Dedifferentiated amniotic fluid mesenchymal stem cell (primary cell): ENCODE data around the gene RAPH1.
"Not testable (repeated sequence)": the region's sequence is repeated elsewhere in the genome, so short reads cannot be mapped to it uniquely, and the experiment has no call there.

ENCODE experiments used
- DNase-seq: peaks from one replicate; pipeline ENCODE4 v3.0.0-alpha.2; 2016; ENCODE audit errors: extremely low spot score

RAPH1 gene

DNA sequence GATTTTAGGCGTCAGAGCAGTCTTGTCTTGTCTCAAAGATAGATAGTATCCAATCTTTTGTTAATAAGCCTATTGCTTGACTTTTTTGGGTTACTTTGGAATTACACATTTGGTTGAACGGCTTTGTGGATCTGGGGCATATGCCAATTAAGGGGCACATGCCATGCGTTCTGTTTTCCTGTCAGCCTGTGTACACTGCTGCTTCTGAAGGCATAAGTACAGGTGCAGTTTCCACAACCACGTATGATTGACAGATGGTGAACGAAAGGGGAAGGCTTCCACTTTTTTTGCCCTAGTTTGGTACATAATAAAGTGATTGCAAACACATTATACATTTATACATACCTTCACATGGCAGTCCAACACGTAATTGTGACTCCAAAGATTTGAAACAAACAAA lies 102.3 kb downstream of the RAPH1 start:
- no peak for DNase-seq

DNA sequence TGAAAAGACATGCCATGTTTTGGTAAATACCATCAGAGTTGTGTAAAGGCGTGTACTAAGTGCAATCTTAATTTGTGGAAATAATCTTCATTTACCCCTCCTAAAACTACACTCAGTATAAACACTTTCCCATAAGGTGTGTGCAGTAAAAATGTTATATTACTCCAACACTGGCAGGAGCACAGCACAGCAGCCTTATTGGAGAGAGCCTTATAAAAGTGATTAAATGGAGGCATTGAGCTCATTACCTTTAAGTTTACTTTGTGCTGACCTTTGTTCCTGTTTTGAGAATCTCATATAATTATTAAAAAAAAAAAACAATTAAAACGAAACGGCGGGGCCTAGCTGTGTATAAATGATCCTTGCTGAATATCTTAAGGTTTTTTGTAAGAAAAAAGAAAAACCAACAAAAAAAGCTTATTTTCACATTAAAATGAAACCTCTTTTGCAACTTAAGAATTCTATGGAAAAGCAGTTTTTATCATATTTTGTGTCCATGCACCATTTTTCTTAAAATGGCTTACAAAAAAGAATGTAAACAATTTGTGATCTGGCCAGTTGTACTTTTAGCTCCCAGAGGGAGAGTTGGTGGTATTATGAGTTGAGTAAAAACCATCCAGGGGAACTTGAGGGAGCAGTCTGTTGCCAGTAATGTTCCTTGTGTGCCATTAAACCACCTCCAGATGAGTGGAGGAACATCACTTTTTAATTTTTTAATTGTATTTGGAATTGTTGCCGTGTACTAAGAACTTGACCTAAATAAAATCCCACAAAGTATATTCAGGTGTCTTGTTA lies 103.5 kb downstream of the RAPH1 start:
- no peak for DNase-seq

DNA sequence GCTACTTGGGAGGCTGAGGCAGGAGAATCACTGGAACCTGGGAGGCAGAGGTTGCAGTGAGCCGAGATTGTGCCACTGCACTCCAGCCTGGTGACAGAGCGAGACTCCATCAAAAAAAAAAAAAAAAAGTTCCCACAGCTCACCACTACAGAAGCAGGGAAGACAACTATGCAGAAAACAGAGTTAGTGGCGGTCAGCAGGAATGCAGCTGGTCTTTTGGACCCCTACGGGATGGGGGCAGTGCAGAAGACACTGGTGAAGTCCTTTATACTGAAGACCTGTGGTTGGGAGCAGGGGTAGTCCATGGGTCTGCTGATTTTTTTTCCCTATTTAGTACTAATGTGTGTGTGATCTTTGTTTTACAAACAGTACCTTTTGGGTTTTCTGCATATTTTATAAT lies 105.5 kb downstream of the RAPH1 start:
- not testable (repeated sequence) for DNase-seq

DNA sequence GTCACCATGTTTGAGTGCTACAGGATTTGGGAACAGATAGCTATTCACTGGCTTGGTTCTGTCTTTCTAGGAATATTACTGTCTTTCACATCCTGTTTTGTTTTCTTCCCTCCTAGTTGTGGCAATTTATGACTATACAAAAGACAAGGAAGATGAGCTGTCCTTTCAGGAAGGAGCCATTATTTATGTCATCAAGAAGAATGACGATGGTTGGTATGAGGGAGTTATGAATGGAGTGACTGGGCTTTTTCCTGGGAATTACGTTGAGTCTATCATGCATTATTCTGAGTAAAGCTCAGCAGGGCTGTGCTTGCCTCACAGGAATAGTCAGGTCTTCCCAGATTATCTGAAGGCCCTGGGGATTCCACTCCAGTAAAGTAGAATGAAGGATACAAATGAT lies 108.0 kb downstream of the RAPH1 start:
- DNase-seq: no peak

DNA sequence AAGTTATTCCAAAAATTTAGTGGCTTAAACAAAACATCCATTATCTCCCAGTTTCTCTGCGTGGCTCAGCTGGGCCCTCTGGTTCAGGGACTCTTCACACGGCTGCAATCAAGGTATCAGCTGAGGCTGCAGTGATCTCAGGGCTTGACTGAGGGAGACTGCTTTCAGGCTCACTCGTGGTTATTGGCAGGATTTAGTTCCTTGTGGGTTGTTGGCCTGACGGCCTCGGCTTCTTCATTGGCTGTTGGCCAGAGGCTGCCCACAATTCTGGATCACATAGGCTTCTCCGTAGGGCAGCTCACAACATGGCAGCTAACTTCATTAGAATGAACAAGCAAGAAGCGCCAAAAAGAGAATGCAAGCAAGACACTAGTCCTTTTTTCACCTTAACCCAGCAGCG lies 116.8 kb downstream of the RAPH1 start:
- no peak for DNase-seq

DNA sequence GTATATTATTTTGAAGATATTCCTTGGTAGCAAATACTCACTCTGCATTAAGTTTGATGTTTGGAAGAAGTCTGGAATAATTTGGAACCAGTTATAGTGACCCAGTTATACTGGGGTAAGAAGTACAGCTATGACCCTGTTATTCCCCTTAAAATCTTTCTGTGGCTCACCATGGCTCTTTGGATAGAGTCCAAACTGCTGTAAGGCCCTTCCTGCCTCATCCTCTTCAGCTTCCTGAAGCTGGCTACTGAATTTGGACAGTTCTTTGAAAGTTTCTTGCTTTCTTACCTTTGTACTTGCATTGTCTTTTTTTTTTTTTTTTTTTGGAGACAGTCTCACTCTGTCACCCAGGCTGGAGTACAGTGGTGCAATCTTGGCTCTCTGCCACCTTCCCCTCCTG lies 121.3 kb downstream of the RAPH1 start:
- DNase-seq: no peak

DNA sequence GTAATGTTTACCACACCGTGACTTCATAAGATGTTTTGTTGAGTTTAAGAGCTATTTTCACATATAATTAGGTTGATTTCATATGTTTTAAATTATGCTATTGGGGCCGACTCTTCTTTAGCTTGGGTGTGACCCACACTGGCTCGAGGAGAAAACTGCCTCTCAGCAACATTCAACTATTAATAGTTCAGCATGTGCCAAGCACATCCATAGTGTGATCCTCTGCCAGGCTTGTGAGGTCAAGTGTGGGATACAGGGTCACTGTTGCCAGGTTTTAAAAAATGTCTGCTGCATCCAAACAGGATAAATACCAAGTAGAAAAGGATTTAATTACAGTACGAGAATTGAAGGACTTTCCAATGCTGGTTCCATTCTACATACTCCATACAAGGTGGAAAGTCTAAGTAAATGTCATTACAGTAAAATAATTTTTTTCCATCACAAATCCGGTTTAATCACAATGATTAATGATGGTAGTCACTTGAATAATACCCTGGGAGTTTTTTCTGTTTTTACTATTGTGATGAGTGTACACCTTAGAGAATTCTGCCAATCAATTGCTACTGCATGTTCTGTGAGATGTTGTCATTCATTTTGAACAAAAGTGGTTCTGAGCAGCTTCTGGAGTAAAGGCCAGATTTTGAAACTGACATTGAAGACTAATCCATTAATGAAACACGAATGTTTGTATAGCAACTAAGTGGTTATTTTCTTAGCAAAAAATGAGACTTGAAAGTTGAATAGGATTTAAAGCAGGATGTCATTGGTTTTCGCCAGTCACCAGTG lies 122.4 kb downstream of the RAPH1 start:
- DNase-seq: no peak

DNA sequence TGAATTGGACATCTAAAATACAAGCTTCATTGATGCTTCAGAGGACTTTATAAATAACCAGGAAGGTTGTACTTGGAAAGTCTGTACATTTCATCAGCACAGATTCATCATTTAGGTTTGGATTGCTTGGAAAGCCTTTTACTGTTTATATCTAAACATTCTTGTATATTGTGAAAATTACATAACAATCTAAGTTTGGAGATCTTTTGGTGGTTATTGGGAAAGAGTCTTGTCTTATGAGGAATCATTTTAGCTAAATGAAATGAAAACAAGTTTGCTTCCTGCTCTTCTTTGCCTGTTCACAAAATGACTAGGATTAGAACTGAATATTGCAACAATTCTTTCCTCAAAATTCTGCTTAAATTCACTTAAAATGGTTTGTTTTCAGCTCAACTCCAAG lies 127.6 kb downstream of the RAPH1 start:
- DNase-seq: no peak

DNA sequence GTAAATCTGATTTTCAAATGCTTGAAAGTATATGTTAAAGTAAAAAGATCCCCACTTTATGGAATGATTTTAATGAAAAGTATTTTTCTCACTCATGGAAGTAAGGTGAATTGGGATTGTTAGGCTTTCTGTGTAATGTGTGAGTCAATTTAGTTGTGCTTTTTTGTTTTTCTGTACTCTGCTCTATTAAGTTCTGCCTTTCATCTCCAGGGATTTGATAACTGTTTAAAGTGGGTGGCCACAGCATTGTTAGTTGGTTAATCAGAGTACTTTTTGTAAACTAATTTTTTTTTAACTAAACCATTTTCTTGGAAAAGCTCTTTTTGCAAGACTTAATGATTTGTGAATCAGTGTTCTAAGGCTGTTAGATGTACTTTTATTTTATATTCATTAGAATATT lies 130.1 kb downstream of the RAPH1 start:
- DNase-seq: no peak

DNA sequence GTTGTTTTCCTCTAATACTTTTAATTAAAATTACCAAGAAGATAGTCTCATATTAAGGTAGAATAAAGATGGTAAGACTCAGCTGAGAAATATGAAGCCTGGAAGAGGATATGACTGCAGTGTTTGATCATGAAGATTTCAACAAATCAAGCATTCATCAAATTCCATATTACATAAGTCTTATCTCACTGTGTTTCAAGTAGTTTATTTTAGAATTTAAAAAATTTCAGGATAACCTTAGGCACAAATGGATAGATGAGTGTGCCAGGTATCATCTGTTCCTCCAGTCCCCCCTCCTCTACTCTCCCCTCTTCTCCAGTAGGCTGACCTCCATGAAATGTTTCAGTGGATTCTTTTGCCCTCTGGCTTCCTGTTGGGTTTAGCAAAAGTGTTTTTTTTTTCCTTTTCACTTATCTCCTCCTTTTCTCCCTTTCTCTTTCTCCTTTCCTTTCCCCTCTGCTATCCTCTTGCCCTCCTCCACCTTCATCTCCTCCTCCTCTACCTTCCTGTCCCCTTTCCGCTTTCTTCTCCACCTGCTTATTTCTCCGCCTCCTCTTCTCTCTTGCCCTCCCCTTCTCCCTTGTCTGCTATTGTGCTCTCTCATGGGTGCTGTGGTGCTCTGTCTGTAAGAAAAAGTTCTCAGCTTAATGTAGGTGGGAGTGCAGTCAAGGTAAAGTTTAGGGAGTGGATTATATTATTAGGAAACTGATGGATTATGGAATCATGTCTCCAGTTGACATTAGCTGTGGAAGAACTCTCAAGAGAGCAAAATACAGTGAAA lies 134.1 kb downstream of the RAPH1 start:
- no peak for DNase-seq

DNA sequence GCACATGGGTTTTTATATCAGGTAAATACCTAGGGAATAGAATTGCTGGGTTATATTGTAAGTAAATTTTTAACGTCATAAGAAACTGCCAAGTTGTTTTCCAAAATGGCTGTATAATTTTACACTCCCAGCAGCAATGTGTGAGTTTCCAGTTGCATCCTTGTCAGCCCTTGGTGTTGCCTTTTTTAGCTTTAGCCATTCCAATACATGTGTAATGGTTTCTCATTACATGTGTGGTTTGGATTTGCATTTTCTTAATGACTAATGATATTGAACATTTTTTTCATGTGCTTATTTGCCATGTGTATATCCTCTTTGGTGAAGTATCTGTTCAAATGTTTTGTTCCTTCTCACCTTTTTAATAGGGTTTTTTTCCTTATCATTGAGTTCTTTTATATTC lies 136.1 kb downstream of the RAPH1 start:
- DNase-seq: no peak

DNA sequence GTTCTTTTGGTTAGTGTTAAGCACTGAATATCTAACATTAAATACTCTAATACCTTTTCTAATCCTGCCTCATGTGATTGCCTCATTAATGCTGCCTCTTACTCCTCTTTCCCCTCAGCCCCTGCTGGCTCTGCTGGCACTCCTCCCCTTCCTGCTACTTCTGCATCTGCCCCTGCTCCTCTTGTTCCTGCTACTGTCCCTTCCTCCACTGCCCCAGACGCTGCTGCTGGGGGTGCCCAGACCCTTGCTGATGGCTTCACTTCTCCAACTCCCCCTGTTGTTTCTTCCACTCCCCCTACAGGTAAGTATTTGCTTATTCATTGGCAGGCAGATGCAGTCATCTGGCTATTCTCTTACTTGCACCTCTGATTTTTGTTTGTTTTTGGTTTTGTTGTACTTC lies 138.4 kb downstream of the RAPH1 start:
- no peak for DNase-seq

DNA sequence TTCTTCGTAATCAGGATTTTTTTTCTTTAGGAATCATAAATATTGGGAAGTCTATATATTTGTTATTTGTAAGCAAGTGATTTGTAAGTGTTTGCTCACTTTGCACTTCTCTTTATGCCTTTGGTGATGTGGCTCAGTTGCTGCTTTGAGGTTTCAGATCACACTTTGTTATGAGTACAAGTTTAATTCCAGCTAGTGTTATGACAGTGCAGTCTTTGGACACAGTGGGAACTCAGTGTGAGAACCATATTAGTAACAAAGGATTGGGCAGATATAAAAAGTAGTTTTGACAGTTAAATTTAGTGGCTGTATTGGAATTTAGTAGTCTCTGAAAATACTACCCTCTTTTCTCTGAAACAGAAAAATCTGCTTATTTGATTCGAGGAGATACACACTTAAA lies 139.2 kb downstream of the RAPH1 start:
- no peak for DNase-seq

DNA sequence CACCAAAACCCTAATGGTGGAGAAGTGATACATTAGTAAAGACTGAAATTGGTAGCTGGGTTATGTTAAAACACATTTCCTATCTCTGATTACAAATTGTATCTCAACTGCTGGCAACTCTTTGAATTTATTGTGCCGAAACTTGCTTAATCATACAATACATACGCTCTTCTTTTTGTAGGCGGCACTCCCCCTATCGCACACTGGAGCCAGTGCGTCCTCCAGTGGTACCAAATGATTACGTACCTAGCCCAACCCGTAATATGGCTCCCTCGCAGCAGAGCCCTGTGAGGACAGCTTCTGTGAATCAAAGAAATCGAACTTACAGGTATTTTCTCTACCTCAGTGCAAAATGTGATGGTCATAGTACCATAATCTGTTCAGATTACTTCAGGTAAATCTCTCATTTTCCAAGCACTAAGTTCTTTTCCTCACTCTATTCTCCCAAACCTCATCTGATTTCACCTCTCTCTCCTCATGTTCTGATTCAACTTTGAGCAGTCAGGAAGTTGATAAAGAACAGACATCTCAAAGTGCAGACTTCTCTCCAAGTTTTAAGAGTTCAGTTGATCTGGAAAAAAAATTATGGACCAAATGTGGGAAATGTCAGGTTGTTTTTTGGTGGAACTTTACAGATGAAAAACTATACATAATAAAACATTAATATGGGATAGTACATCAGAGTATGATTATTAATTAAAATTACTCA lies 140.4 kb downstream of the RAPH1 start:
- no peak for DNase-seq

DNA sequence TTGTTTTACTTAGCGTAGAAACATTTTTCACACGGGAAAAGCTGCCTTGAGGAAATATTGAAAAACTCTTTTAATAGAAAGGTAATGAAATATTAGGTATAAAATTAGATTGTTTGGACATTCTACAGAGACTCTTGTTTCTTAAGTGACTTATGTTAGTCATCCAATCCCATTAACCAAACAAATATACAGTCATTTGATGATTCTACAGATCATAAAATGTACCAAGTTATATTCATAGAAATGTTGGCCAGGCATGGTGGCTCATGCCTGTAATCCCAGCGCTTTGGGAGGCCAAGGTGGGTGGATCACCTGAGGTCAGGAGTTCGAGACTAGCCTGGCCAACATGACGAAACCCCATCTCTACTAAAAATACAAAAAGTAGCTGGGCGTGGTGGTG lies 146.9 kb downstream of the RAPH1 start:
- not testable (repeated sequence) for DNase-seq

DNA sequence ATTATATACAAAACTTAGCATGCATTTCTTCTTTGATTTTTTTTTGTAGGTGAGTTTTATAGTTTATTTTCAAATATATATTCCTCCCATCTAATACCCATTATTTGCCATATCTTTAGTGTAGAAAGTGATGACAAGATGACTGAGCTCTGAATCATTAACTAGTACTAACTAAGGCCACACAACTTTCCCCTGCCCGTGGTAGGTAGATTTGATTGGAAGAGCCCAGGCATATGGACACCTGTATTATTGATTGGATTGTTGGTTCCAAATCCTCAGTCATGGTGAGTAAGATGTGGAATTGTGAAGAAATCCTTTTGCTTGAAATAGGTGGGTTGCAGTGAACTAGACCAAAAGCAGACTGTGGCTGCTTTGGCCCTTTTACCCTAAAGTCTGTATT lies 152.1 kb downstream of the RAPH1 start:
- no peak for DNase-seq

DNA sequence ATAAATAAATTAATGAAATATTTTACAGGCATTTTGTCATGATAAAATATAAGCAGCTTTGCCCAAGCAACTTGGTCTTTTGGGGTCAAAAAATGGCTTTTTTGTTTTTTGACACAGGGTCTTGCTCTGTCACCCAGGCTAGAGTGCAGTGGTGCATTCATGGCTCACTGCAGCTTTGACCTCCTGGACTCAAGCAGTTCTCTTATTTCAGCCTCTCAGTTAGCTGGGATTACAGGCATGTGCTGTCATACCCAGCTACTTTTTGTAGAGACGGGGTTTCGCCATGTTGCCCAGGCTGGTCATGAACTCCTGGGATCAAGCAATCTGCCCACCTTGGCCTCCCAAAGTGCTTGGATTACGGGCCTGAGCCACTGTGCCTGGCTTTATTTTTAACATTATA lies 155.9 kb downstream of the RAPH1 start:
- DNase-seq: no peak

DNA sequence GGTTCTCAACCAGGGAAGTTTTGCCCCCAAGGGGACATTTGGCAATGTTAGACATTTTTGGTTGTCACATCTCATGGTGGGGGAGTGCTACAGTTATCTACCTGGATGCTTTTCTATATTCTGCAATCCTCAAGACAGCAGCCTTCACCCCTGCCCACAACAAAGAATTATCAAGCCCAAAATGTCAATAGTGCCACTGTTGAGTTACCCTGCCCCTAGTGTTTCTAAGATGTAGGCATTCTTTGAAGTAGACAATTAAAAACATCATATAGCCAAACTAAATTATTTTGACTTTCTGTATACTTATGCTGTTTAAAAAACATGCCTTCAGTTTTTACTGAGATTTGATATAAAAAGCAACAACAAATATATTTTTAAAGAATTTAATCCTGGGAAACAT lies 158.9 kb downstream of the RAPH1 start:
- no peak for DNase-seq

DNA sequence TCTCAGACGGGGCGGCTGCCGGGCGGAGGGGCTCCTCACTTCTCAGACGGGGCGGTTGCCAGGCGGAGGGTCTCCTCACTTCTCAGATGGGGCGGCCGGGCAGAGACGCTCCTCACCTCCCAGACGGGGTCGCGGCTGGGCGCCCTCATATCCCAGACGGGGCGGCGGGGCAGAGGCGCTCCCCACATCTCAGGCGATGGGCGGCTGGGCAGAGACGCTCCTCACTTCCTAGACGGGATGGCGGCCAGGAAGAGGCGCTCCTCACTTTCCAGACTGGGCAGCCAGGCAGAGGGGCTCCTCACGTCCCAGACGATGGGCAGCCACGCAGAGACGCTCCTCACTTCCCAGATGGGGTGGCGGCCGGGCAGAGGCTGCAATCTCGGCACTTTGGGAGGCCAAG lies 162.4 kb downstream of the RAPH1 start:
- not testable (repeated sequence) for DNase-seq

DNA sequence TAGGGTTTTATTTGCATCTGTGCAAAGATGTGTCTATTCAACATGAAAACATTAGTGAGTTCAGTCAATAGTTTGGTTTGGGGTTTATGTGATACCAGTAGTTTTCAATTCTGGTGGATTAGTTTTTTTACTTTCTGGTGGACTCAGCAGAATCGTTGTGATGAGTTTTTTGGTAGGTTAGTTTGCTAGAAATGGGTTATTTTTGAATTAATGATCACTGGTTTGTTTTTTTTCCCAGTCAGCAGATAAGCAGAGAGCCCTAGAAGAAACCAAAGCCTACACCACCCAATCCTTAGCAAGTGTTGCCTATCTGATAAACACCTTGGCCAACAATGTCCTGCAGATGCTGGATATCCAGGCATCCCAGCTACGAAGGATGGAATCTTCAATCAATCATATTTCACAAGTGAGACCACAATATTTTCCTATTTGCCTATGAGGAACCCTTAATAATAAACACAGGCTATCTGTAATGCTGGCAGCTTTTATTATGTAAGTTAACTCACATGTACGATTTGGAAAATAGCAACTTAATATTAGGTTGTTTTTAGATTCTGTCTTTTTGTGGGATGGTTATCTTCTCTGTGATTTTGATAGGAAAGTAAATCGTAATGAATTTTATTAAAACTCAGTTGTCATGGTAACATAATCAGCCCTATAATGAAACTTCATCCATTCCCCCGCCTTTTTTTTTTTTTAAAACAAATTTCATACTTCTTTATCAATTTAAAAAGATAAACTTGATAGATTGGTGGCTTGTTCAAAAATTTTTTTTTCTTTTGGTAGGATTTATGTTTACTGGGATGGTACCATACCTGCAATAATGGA lies 168.2 kb downstream of the RAPH1 start:
- DNase-seq: no peak

DNA sequence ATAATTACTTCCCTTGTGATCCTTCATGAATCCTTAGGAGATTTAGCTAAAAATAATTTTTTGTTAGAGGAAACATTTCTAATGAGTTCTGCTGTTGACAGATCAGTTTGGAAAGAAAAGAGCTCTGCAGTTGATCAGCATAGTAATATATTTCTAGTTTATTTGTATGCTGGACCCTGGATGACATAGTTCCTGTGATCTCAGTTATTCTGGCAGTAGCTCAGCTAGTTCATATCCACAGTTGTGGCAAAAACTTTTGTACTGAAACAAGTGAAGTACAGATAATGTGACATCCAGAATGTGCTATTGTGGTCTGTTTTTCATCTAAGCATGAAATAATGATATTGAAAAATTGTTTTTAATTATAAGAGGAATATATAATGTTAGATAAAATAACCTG lies 173.2 kb downstream of the RAPH1 start:
- no peak for DNase-seq
